BLaER1 (cell line): ENCODE data around the gene MLLT1.

Experiments
- H3K27ac ChIP-seq: shearing (Covaris generic); formaldehyde crosslinking; 2 replicates; pipeline ENCODE4 v1.8.1; 2022
- H3K27me3 ChIP-seq: shearing (Covaris generic); formaldehyde crosslinking; 2 replicates; pipeline ENCODE4 v1.8.1; 2022
- H3K36me3 ChIP-seq: shearing (Covaris generic); formaldehyde crosslinking; 2 replicates; pipeline ENCODE4 v1.8.1; 2022
- H3K4me1 ChIP-seq: shearing (Covaris generic); formaldehyde crosslinking; 2 replicates; pipeline ENCODE4 v1.8.1; 2022
- H3K4me2 ChIP-seq: shearing (Covaris generic); formaldehyde crosslinking; 2 replicates; pipeline ENCODE4 v1.8.1; 2022
- H3K4me3 ChIP-seq: shearing (Covaris generic); formaldehyde crosslinking; 2 replicates; pipeline ENCODE4 v1.8.1; 2022
- H3K9ac ChIP-seq: shearing (Covaris generic); formaldehyde crosslinking; 2 replicates; pipeline ENCODE4 v1.8.1; 2022
- H3K9me3 ChIP-seq: shearing (Covaris generic); formaldehyde crosslinking; 2 replicates; pipeline ENCODE4 v1.8.1; 2022
- H4K20me1 ChIP-seq: shearing (Covaris generic); formaldehyde crosslinking; 2 replicates; pipeline ENCODE4 v1.8.1; 2022
- Cebpa-rat ChIP-seq: shearing (Covaris generic); IDR thresholded peaks from 2 replicates; pipeline ENCODE4 v1.8.1; 2022

Gene MLLT1

DNA sequence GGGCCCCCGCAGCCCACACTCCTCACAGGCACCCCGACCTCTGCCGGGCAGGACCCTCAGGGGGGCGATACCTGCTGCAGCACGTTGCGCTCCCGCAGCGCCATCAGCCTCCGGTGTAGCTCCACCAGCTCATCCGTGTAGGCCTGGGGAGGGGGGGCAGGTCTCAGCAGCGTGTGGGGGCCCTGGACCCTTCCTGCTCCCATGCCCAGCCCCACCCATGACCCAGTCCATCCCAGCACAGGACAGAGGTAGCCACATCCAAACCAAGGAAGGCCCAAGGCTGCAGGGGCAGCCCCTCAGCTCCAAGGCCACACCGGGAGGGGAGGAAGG, 66.5 kb downstream of the MLLT1 start:
- Histone ChIP-seq H3K4me1 (peaks cover 42% of the 10 kb centered on the region), H3K27me3 (no peaks in the 10 kb centered on the region), H4K20me1 (peaks cover 15% of the 10 kb centered on the region), H3K4me2 (no peak overlapping the region), H3K4me3 (no peak overlapping the region), H3K9ac (no peak overlapping the region), H3K36me3 (peaks cover 71% of the 10 kb centered on the region), H3K9me3 (no peaks in the 10 kb centered on the region), H3K27ac (no peak overlapping the region)
- no peak for TF ChIP-seq Cebpa-rat

DNA sequence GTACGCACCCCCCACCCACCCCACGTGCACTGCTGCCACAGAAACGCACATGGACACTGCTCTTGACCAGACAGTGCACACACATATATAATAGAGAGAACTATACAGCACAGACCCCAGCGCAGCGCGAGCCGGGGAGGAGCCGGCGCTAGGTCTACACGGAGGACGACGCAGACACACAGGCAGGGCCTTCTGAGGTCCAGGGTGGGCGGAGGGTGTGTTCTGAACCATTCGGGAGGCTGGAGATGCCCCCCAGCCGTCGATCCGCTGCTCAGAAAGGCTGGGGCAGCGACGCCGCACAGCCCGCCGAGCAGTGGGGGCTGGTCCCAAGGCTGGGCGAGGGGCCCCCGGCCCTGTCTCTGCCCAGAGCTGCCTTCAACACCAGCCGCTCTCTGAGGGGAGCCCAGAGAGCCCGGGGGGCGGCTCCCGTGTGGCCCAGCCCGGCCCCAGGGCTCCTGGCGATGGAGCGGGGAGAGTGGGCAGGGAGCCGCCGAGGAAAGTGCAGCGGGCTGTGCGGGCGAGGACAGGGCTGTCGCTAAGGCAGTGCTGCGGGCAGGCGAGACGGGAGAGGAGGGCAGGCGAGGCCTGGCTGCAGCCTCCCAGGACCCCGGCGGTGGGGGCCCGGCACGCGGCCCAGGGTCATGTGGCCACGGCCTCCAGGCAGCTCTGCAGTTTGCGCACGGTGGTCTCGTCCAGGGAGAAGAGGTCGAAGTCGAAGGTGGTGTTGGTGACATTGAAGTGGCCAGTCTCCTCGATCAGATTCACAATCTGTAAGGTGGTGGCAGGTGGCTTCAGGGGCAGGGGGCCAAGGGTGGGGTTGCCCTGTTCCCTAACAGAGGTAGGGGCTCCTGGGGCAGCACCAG, 67.1 kb downstream of the MLLT1 start:
- TF ChIP-seq Cebpa-rat, result no peak
- peaks cover 9% of the 10 kb centered on the region; the same call in 1 of the 2 replicates for H4K20me1 ChIP-seq
- H3K9ac ChIP-seq, result no peak overlapping the region
- peaks cover 65% of the 10 kb centered on the region for H3K36me3 ChIP-seq
- no peak overlapping the region for H3K4me3 ChIP-seq
- peaks cover 37% of the 10 kb centered on the region for H3K4me1 ChIP-seq
- H3K4me2 ChIP-seq, result no peak overlapping the region
- H3K9me3 ChIP-seq, result no peaks in the 10 kb centered on the region
- H3K27me3 ChIP-seq, result no peaks in the 10 kb centered on the region
- H3K27ac ChIP-seq, result peak overlapping the region; percentile 30; the same call in 1 of the 2 replicates

GRCh38 chr19:6211632-6212402, 68.0 kb downstream of the MLLT1 start:
- Histone ChIP-seq H3K9me3 (no peaks in the 10 kb centered on the region), H3K4me2 (peak overlapping the region; percentile 81), H3K4me3 (no peak overlapping the region), H4K20me1 (0 out of 2 replicates have a peak, but pooled peaks cover 4% of the 10 kb centered on the region), H3K4me1 (peaks cover 37% of the 10 kb centered on the region), H3K27me3 (no peaks in the 10 kb centered on the region), H3K36me3 (peaks cover 57% of the 10 kb centered on the region), H3K27ac (peak overlapping the region; percentile 86), H3K9ac (peak overlapping the region; percentile 75; the same call in 1 of the 2 replicates)
- no peak for TF ChIP-seq Cebpa-rat

DNA sequence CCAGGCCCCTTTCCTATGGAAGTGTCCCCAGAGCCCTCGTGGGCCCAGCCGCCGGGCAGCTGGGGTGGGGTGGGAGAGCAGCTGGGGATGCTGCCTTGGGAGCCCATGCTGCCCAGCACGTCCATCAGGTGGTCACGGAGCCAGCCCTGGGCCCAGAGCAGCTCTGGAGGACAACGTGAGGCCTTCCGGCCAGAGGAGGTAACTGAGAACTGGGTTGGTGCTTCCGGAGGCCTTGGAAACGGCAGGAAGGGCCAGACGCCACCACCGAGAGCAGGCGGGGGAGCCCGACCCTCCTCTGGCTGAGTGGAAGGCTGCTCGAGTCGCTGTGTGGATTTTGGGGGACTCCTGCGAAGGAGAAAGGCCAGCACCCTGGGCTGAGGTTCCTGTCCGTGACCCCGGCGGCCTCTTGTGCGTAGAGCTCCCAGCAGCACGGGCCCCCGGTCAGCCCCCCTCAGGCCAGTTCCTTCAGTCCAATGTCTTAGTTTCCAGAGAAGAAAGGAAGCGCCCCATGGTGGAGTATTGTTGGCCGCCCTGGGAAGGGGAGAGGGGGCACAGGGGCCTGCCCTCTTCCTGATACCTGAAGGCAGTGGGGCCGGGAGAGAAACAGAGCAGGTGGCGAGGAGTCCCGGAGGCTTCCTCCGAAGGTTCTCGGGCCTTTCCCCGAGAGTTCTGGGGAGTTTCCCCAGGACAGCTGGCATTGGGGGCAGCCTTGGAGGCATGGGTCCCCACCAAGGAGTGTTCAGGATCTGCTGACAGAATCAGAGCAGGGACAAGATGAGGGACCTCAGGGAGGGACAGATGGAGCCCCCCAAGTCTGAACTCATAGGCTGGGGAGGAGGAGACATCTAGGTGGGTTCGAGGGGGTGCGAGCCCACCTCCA, 68.8 kb downstream of the MLLT1 start:
- no peak for TF ChIP-seq Cebpa-rat
- 0 out of 2 replicates have a peak, but pooled peaks cover 4% of the 10 kb centered on the region for H4K20me1 ChIP-seq
- H3K9me3 ChIP-seq, result no peaks in the 10 kb centered on the region
- peaks cover 37% of the 10 kb centered on the region for H3K4me1 ChIP-seq
- peaks cover 50% of the 10 kb centered on the region for H3K36me3 ChIP-seq
- H3K27ac ChIP-seq, result peak overlapping the region; percentile 86
- H3K9ac ChIP-seq, result peak overlapping the region; percentile 75
- no peaks in the 10 kb centered on the region for H3K27me3 ChIP-seq
- no peak overlapping the region for H3K4me3 ChIP-seq
- H3K4me2 ChIP-seq, result peak overlapping the region; percentile 81

DNA sequence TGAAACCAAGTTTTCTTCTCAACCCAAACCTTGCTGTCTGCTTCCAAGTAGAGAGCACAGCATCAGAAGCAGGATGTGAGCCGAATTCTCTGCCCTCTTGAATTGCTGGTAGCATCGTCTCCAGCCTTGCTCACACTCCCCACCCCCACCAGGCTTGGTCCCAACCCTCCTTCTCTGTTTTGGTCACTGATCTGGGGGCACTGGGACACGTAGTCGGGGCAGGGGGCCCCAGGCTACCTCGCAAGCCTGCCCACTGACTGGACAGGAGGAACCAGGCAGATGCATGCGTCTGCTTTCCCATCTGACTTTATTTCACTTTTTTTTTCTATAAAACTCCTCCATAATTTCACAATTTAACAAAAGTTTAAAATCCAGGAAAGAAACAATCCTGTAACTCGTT, 69.7 kb downstream of the MLLT1 start:
- no peaks in the 10 kb centered on the region for H3K9me3 ChIP-seq
- H3K4me3 ChIP-seq, result no peak overlapping the region
- H4K20me1 ChIP-seq, result 0 out of 2 replicates have a peak, but pooled peaks cover 4% of the 10 kb centered on the region
- H3K4me2 ChIP-seq, result peak overlapping the region; percentile 81
- peaks cover 40% of the 10 kb centered on the region for H3K4me1 ChIP-seq
- no peaks in the 10 kb centered on the region for H3K27me3 ChIP-seq
- peaks cover 42% of the 10 kb centered on the region for H3K36me3 ChIP-seq
- TF ChIP-seq Cebpa-rat, result no peak
- H3K9ac ChIP-seq, result peak overlapping the region; percentile 75
- H3K27ac ChIP-seq, result peak overlapping the region; percentile 86

- no peak for TF ChIP-seq Cebpa-rat
- Histone ChIP-seq H3K27ac (peak overlapping the region; percentile 86), H3K9me3 (no peaks in the 10 kb centered on the region), H3K36me3 (peaks cover 38% of the 10 kb centered on the region), H3K27me3 (no peaks in the 10 kb centered on the region), H3K9ac (no peak overlapping the region; the same call in 1 of the 2 replicates), H4K20me1 (0 out of 2 replicates have a peak, but pooled peaks cover 4% of the 10 kb centered on the region), H3K4me3 (no peak overlapping the region), H3K4me1 (peaks cover 44% of the 10 kb centered on the region), H3K4me2 (peak overlapping the region; percentile 81)
These were observed 70.1 kb downstream of the MLLT1 start for GRCh38 chr19:6209680-6210079.

GRCh38 chr19:6209233-6209632, 70.5 kb downstream of the MLLT1 start:
- TF ChIP-seq Cebpa-rat, result no peak
- H3K9ac ChIP-seq, result no peak overlapping the region

GRCh38 chr19:6204866-6205723, 74.7 kb downstream of the MLLT1 start:
- TF ChIP-seq Cebpa-rat, result no peak
- no peaks in the 10 kb centered on the region for H4K20me1 ChIP-seq
- no peaks in the 10 kb centered on the region for H3K27me3 ChIP-seq
- H3K36me3 ChIP-seq, result no peaks in the 10 kb centered on the region
- peak overlapping the region; percentile 24 for H3K27ac ChIP-seq
- H3K4me1 ChIP-seq, result peaks cover 56% of the 10 kb centered on the region
- H3K4me2 ChIP-seq, result peak overlapping the region; percentile 74
- no peak overlapping the region for H3K9ac ChIP-seq
- H3K4me3 ChIP-seq, result no peak overlapping the region
- no peaks in the 10 kb centered on the region for H3K9me3 ChIP-seq

More at GRCh38 chr19:6209233-6209632, 70.5 kb downstream of the MLLT1 start:
- no peaks in the 10 kb centered on the region for H3K9me3 ChIP-seq
- peak overlapping the region; percentile 81 for H3K4me2 ChIP-seq
- peak overlapping the region; percentile 23; the same call in 1 of the 2 replicates for H3K27ac ChIP-seq
- H3K27me3 ChIP-seq, result no peaks in the 10 kb centered on the region
- 0 out of 2 replicates have a peak, but pooled peaks cover 1% of the 10 kb centered on the region for H4K20me1 ChIP-seq
- peaks cover 33% of the 10 kb centered on the region for H3K36me3 ChIP-seq
- H3K4me3 ChIP-seq, result no peak overlapping the region
- peaks cover 48% of the 10 kb centered on the region for H3K4me1 ChIP-seq
